Measurements from ENCODE around the gene ZNF710.
"Not testable (repeated sequence)": the region's sequence is repeated elsewhere in the genome, so short reads cannot be mapped to it uniquely, and the experiment has no call there.

ZNF710 gene

DNA sequence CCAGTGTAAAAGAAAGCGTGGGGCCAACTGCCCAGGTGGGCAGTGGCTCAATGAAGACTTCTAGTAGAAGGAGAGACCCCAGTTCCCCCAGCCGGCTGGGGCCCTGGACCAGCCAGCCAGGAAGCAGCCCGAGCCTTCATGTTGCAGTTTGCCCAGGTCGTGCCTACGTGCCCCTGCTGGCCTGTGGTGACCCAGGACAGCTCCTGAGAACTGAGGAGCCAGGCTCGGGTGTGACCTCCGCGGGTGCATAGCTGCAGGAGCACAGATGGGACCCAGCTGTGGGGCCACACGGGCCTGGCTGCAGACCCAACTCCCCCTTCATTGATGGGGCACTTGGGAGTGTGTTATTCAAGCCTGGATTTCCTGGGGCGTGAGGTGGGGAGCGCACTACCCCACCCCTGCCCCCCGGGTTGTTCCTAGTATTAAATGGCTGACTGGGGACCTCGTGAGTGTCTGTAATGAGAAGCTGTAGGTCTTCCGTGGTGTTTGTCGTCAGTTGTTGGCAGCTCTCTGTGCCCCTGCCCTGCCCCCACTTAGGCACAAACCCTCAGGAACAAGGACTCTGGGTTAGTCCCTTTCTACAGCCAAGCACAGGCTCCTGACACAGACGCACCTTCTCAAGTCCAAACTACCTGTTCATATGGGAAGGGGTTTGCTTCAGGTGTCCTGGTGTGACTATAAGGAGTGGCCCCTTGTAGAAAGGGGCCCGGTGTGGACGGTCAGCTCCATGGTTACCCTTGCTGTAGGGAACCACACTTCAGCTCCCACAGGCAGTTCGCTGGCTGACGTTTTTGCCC, 62.0 kb downstream of the ZNF710 start:
- no peak for DNase-seq

DNA sequence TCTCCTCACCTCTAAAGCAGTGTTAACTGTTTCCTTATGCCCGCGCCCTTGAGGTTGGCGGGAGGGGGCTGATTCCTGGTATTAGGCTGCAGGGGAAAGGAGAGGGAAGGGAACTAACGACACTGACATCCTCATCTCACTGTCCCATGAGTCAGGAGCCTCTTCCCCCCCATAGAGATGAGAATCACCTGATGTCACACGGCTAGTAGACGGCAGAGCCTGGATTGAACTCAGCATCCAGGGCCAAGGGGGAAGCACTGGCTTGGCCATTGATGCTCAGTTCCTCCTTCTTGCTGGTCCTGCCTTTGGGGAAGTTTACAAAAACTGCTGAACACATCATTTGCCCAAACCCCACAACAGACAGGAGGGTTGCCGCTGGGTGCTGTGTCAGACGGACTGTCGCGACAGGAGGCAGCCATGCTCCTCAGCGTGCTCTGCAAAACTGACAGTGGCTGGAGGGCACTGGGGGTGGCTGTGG, 62.7 kb downstream of the ZNF710 start:
- no peak for DNase-seq

DNA sequence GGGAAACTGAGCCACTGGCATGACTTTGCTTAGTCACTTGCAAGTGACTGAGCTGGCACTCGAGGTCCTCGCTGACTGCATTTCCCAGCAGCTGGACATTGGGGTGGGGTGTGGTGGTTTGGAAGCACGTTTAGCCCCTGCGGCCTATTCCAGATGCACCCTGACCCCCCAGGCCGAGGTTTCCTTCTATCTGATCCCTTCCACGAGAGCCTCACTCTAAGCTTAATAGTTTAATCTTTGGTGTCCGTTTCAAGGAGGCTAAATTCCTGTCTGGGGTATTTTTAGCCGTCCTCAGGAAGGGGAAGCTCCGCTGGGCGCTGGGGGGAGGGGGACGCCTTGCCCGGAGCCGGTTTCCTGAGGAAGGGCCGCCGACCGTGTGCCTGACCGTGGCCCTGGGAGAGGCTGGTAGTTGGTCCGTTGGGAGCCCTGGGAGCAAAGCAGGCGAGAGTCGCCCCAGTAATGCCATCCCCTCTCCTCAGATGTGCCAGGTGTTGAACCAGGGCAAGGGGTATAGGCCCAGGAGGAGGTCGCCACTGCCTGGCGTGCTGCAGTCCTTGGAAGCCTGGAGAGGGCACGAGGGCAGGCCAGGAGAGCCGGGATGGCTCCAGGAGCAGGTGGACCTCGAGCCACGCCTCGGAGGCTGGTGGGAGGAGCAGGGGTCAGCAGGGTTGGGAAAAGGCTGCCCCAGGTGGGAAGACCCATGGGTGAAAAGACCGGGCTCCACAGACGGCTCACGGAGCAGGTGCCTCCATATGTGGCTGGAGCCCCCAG, 64.0 kb downstream of the ZNF710 start:
- DNase-seq = no peak

DNA sequence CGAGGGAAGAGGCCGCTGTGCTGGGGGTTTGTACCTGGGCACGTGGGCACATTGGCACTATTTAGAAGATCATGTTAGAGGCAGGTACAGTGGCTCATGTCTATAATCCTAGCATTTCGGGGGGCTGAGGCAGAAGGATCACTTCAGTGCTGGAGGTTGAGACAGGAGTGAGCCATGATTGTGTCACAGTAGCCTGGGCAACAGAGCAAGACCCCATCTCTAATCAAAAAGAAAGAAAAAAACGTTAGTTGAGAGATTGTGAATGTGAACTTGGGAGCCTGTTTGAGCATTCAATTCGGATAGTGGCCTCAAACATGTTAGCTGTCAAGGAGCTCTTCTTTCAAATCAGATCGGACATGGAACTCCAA, 64.5 kb downstream of the ZNF710 start:
- no peak for DNase-seq

DNA sequence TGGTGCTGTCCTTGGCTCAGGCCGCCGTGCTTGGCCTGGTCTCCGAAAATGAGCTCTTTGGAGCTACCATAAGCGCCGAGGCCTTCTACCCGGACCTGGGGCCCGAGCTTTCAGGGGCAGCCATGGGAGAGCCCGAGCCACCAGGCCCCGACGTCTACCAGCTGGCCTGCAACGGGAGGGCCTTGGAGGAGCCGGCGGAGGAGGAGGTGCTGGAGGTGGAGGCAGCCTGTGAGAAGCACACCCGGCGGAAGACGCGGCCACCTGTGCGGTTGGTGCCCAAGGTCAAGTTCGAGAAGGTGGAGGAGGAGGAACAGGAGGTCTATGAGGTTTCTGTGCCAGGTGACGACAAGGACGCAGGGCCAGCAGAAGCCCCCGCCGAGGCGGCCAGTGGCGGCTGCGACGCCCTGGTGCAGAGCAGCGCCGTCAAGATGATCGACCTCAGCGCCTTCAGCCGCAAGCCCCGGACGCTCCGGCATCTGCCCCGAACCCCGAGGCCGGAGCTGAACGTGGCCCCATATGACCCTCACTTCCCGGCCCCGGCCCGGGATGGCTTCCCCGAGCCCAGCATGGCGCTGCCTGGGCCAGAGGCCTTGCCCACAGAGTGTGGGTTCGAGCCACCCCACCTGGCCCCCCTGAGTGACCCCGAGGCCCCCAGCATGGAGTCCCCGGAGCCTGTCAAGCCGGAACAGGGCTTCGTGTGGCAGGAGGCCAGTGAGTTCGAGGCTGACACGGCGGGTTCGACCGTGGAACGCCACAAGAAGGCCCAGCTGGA, 66.2 kb downstream of the ZNF710 start:
- no peak for DNase-seq

DNA sequence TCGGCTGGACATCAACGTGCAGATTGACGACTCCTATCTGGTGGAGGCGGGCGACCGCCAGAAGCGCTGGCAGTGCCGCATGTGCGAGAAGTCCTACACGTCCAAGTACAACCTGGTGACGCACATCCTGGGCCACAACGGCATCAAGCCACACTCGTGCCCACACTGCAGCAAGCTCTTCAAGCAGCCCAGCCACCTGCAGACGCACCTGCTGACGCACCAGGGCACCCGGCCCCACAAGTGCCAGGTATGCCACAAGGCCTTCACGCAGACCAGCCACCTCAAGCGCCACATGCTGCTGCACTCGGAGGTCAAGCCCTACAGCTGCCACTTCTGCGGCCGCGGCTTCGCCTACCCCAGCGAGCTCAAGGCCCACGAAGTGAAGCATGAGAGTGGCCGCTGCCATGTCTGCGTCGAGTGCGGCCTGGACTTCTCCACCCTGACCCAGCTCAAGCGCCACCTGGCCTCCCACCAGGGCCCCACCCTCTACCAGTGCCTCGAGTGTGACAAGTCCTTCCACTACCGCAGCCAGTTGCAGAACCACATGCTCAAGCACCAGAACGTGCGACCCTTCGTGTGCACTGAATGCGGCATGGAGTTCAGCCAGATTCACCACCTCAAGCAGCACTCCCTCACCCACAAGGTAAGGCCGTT, 67.0 kb downstream of the ZNF710 start:
- no peak for DNase-seq

DNA sequence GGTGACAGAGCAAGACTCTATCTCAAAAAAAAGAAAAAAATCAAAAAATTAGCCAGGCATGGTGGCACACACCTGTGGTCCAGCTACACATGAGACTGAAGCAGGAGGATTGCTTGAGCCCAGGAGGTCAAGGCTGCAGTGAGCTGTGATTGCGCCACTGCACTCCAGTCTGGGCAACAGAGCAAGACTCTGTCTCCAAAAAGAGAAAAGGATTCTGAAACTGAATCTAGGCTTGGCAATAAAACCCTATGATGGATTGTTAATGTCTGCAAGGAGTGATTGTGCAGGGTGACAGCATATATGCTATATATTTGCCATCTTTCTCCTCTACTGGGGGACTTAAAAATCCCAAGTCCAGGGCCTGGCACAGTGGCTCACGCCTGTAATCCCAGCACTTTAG, 69.5 kb downstream of the ZNF710 start:
- DNase-seq = not testable (repeated sequence)

DNA sequence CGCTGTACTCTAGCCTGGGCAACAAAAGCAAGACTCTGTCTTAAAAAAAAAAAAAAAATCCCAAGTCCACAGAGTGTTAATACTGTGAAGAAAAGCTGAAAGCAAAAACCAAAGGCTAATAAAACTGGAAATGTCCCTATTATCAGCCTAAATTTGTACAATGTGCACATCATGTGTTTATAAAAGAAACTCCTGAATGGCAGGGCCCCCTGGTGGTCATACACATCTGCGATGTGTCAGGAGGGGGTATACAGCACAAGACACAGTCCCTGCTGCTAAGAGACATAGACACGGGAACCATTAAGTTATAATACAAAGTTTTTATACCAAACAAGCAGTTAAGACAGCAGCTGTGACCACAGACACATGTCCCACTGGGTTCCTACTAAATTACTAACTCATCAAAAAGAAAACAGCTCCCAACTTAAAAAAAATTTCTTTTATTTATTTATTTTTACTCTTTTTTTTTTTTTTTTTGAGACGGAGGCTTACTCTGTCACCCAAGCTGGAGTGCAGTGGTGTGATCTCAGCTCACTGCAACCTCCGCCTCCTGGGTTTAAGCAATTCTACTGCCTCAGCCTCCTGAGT, 70.2 kb downstream of the ZNF710 start:
- DNase-seq = peak; percentile 77

DNA sequence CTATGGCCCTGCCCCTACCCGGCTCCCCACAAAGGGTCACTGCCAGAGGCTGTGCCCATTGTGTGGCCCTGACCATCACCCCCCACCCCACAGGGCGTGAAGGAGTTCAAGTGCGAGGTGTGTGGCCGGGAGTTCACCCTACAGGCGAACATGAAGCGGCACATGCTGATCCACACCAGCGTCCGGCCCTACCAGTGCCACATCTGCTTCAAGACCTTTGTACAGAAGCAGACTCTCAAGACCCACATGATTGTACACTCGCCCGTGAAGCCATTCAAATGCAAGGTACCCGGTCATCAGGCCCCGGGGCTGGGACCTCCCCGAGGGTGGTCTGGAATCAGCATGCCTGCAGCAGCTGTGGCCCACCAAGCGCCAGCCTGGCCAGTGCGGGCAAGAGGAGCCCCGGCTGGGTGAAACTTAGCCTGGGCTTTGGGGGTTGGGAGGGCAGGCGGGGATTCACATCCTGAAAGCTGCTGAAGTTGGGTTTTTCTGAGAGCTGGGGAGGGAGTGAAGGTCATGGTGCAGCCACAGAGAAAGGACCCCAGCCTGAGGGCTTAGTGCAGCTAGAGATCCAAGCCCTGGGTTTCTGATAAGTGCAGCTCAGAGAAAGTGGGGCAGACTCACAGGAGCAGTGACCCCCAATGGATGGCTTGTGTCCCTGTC, 72.0 kb downstream of the ZNF710 start:
- no peak for DNase-seq

DNA sequence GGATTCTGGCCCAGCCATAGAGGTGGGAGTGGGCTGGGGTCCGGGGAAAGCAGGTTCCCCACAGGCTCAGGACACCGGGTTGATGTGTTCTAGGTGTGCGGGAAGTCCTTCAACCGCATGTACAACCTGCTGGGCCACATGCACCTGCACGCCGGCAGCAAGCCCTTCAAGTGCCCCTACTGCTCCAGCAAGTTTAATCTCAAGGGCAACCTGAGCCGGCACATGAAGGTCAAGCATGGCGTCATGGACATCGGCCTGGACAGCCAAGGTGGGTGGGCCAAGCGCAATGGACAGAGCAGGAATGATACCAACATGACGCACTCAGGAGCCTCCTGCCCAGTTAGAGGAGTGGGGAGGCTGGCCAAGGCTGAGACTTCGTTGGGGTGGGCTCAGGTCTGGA, 72.9 kb downstream of the ZNF710 start:
- no peak for DNase-seq

DNA sequence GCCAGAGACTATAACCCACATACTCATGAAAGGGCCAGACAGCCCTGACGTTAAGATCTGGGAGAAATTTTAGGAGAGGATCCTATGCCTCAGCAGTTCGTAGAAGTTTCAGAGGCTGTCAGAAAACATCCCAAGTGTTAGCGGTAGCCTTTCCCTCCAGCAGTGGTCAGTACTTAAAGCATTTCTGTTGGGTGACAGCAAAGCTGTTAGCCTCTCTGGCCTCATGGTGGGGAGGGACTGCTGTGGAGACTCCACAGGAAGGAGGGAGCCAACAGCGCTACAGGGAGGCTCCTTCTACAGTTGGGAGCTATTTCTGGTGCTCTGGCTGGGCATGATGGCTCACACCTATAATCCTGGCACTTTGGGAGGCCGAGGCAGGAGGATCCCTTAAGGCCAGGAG, 73.8 kb downstream of the ZNF710 start:
- DNase-seq = no peak

DNA sequence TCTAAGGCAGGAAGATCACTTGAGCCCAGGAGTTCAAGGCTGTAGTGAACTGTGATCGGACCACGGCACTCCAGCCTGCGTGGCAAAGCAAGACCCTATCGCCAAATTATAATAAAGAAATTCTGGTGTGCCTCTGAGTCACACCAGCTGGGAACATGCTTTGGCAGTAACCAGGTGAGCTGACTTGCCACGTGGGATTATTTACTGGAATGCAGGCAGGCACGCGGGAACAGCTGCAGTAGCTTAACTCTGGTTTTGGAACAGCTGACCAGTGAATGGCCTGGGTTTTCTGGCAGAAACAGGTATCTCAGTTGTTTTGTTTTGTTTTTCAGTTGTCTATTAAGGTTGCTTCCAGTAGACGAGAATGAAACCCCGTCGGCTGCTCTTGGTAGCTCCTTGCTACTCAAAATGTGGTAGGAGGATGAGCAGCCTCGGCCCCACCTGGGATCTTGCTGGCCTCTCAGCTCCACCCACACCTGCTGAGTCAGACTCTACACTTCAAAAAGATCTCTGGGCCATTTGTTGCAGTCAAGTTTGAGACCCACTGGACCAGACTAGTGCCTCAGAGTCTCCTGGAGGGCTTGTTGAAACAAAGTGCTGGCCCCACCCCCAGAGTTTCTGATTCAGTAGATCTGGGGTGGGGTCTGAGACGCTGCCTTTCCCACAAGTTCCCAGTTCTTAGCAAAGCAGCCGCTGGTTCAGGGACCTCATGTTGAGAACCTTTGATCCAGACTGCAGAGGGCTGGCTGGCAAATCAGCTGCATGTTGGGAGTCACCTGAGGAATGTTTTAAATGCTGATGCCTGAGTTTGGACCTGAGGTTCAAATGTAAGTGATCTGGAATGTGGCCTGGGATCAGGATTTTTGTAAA, 74.5 kb downstream of the ZNF710 start:
- no peak for DNase-seq

DNA sequence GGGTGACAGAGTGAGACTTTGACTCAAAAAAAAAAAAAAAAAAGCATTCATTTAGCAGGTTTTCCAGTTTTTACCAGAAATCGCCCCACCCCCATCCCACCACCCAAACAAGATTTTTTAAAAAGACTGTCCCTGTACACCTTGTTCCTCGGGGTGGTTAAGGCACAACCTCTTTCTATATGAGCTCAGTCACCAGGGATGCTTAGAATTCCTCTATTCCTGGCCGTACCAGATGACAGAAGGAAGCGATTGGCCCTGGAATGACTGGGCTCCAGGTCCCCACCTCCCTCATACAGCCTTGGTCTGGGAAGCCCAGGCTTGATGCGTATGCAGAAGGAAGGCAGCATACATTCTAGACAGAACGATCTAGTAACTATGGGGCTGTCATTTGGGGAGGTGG, 75.6 kb downstream of the ZNF710 start:
- no peak for DNase-seq

DNA sequence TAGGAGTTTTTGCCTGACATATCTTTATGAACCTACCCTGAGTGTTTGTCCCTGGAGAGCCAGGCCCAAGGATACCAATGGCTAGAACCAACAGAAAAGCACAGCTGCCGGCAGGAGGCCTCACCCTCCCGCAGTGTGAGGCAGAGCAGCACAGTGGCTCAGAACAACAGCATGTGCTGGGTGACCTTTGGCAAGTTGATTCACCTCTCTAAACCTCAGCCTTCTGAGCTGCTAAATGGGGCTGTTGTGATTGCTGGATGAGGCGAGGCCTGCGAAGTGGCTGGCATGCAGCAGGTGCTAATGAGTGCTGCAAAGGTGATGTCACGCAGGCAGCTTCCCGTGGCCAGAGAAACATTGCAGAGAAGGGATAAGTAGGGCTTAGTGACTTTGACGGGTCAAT, 77.8 kb downstream of the ZNF710 start:
- DNase-seq = no peak

DNA sequence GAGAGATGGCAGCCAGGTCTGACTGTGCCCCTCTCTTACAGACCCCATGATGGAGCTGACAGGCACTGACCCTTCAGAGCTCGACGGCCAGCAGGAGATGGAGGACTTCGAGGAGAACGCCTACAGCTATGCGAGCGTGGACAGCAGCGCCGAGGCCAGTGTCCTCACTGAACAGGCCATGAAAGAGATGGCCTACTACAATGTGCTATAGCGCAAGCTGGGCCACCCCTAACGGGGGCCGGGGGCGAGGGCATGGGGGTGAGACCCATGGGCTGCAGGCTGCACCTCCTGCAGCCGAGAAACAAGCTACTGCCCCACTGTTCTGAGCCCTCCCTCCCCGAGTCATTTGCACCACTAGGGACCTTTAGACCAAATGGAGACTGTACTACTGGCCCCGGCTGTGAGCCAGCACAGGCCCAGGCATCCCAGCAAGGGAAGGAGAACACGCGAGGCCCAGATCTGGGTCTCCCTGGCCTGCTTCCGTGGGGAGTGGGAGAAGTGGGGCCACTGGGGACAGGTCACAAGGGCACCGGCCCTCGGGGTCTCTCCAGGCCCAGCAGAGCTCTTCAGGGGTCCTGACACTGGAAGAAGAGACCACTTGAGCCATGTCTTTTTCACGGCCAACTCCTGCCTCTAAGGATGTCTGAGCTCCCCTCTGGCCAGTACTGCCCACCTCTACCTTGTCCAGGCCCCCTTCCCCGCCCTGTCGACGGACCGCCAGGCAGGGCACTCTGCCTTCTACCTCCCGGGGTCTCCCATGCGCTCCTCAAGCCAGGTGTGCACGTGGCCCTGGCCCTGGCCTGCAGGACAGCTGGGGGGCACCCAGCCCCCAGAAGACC, 78.7 kb downstream of the ZNF710 start:
- DNase-seq = no peak

DNA sequence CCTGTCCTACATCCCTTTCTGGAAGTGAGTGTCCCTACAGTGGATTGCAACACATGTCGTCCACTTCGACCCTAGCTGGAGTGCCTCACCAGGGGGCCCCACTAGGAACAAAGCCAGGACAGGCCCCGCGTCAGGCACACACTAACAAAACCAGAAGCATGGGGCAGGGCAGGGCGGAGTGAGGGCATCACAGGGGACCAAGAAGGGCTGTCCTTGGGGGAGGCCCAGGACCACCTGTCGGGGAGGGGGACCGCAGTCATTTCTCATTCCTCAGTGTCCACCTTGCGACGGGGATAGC, 79.3 kb downstream of the ZNF710 start:
- DNase-seq = no peak

DNA sequence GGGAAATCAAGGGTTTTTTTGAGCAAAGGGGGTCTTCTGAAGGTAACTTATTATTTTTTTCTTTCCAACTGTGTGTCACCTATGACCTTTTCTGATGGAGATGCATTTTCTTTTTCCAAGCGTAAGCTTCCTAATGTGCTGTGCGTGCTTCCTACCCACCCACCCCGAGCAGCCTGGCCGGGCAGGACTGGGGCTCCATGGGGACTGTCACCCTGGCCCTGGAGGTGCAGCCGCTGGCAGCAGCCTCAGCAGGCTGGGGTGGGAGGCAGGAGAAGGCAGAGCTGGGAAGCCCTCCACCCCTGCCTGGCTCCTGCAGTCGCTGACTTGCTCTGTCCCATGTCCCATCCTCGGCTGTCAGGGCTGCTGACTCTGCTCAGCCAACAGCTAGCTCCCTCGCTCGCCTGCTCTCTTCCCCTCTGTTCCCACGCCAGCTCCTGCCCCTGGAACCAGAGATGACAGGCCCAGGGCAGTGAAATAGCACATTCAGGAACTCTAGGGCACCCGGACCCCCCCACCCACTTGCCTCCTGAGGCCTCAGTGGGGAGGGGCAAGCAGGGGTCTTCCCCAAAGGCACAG, 79.8 kb downstream of the ZNF710 start:
- no peak for DNase-seq

DNA sequence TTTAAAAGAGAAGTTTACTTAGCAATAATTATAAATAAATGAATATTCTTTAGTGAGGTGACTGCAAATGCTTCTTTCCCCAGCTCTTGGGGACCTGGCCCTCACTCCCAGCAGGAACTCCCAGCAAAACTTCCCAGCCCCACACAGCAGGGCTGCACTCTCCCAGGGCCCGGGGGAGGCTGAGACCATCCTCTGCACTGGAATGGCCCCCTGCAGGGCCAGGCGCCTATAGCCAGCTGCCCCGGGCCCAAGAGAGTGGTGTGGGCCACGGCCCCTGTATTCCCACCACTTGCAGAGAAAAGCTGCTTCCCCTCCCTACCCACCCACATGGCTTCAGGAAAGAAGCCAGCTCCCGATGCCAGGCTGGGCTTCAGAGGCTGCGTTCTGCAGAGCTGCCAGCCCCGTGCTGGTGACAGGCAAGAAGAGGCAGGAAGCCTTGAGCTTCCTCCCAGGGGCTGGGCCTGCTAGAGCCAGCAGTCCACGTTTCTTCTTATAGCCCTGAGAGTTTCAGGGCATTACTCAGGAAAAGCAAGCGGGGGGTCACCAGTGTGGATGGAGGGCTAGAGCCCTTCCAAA, 81.1 kb downstream of the ZNF710 start:
- no peak for DNase-seq

DNA sequence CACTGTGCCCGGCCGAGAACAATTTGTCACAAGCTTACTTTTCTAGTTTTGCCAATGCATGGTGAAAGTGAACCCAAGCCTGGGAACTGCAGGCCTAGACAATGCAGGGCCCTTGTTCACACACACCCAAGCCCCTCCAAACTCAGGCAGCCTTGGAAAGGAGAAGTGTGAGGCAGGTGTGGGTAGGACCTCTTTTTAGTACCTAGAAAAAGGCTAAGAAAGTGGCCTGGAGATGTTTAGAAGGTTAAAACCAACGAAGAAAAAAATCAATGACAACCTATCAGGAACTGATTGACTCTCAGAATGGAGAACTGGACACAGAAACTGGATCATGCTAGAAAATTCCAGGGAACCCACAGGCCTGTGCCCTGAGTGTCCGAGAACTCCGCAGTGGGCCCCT, 82.3 kb downstream of the ZNF710 start:
- no peak for DNase-seq

Measured in activated CD4-positive, alpha-beta T cell treated with anti-CD3 and anti-CD28 coated beads, Interleukin-2, amount 50 U/mL, for 16 hours (primary cell).